Astrocyte (in vitro differentiated cells and primary cell): ENCODE measurements around the gene KCNAB3. TPM values are rescaled to one million over a fixed set of nuclear protein-coding genes. Genes with fewer than 3 reads are reported as not detected.
"Not testable (repeated sequence)": the region's sequence is repeated elsewhere in the genome, so short reads cannot be mapped to it uniquely, and the experiment has no call there.

Experiments used
- DNase-seq: peaks from one replicate; pipeline ENCODE4 v3.0.0-alpha.2; 2010; ENCODE audit warnings: low read depth
- FAIRE-seq: peaks from 2 replicates; lab custom pipeline; 2011; peaks lifted over from hg19 to GRCh38; lab: Jason Lieb, UNC
- H2AFZ ChIP-seq: 2 replicates; pipeline ENCODE4 v1.6.0; 2012; ENCODE audit warnings: low read depth, low read length, inconsistent platforms
- H3K27ac ChIP-seq: 2 replicates; pipeline ENCODE4 v1.5.1; 2011; ENCODE audit warnings: low read depth, low read length, inconsistent platforms
- H3K27me3 ChIP-seq: 2 replicates; pipeline ENCODE4 v1.6.0; 2011; ENCODE audit warnings: low read length, inconsistent platforms; ENCODE audit not compliant: insufficient read depth
- H3K36me3 ChIP-seq: 2 replicates; pipeline ENCODE4 v1.5.1; 2011; ENCODE audit warnings: low read length, inconsistent platforms; ENCODE audit not compliant: insufficient read depth
- H3K4me1 ChIP-seq: 2 replicates; pipeline ENCODE4 v1.5.1; 2011; ENCODE audit warnings: low read length, inconsistent platforms; ENCODE audit not compliant: insufficient read depth
- H3K4me2 ChIP-seq: 2 replicates; pipeline ENCODE4 v1.6.0; 2012; ENCODE audit warnings: low read length, inconsistent platforms
- H3K4me3 ChIP-seq: 2 replicates; pipeline ENCODE4 v1.5.1; 2011; ENCODE audit warnings: low read depth, mild to moderate bottlenecking, low read length, inconsistent platforms; ENCODE audit not compliant: insufficient read depth
- H3K79me2 ChIP-seq: 2 replicates; pipeline ENCODE4 v1.6.0; 2012; ENCODE audit warnings: mild to moderate bottlenecking, low read length, inconsistent platforms; ENCODE audit not compliant: insufficient read depth
- H3K9ac ChIP-seq: 2 replicates; pipeline ENCODE4 v1.6.0; 2012; ENCODE audit warnings: mild to moderate bottlenecking, low read length, inconsistent platforms
- H3K9me3 ChIP-seq: 2 replicates; pipeline ENCODE4 v1.5.1; 2012; ENCODE audit warnings: low read depth, mild to moderate bottlenecking, low read length, inconsistent platforms; ENCODE audit not compliant: insufficient read depth
- H4K20me1 ChIP-seq: 2 replicates; pipeline ENCODE4 v1.6.0; 2012; ENCODE audit warnings: low read length, inconsistent platforms; ENCODE audit not compliant: insufficient read depth
- H3K27ac Mint-ChIP-seq: one replicate; pipeline ENCODE4 v1.8.0; 2021; ENCODE audit warnings: mild to moderate bottlenecking, mixed read lengths; ENCODE audit not compliant: unreplicated experiment
- H3K27me3 Mint-ChIP-seq: one replicate; pipeline ENCODE4 v1.8.0; 2021; ENCODE audit warnings: low read depth, mixed read lengths; ENCODE audit not compliant: unreplicated experiment
- H3K36me3 Mint-ChIP-seq: one replicate; pipeline ENCODE4 v1.8.0; 2021; ENCODE audit warnings: low read depth, mixed read lengths; ENCODE audit not compliant: unreplicated experiment
- H3K4me1 Mint-ChIP-seq: one replicate; pipeline ENCODE4 v1.8.0; 2021; ENCODE audit warnings: low read depth, mixed read lengths; ENCODE audit not compliant: unreplicated experiment
- H3K4me3 Mint-ChIP-seq: one replicate; pipeline ENCODE4 v1.8.0; 2021; ENCODE audit warnings: mild to moderate bottlenecking, moderate library complexity, mixed read lengths; ENCODE audit not compliant: unreplicated experiment
- H3K9me3 Mint-ChIP-seq: one replicate; pipeline ENCODE4 v1.8.0; 2021; ENCODE audit warnings: mild to moderate bottlenecking, mixed read lengths; ENCODE audit not compliant: unreplicated experiment
- EZH2 ChIP-seq: IDR thresholded peaks from 2 replicates; pipeline ENCODE4 v1.6.1; 2012; ENCODE audit warnings: mild to moderate bottlenecking, low read length, inconsistent platforms; ENCODE audit not compliant: insufficient read depth
- total RNA-seq: library from RNA; stranded (reverse); gene quantifications from 2 replicates; pipeline ENCODE4 v1.2.1, GENCODE V29; 2021
- TF ChIP-seq, protein P1 (sequence below): IDR thresholded peaks from 2 replicates; pipeline ENCODE4 v1.5.1; 2011; ENCODE audit warnings: low read depth, mild to moderate bottlenecking, inconsistent platforms, low read length, moderate library complexity; ENCODE audit not compliant: insufficient read depth

Gene KCNAB3
- total RNA-seq, 1 donor from 2014 or later, result 1.4 TPM

DNA sequence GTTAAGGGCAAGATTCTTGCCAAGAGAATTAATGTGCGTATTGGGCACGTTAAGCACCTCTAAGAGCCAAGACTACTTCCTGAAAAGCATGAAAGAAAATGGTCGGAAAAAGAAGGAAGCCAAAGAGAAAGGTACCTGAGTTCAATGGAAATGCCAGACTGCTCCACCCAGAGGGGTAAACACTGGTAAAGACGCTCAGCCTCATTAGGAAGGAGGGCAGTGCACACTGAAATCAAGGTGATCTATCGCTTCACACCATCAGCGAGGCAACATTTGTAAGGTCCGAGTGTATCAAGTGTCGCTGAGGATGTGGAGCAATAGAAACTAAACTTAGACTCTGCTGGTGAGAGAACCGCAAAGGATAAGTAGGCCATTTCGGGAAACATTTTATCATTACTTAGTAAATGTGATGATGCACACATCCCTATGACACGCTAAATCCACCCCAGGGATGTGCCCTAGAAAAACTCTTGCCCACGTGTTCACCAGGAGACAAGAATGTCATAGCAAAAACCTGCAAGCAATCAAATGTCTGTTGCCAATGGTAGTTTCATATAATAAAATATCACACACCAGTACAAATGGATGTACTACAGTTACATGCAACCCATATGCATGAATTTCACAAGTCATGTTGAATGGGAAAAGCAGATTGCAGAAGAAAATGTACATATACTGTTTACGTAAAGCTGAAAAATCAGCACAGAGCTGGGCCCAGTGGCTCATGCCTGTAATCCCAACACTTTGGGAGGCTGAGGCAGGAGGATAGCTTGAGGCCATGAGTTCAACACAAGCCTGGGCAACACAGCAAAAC lies 26.0 kb upstream of the KCNAB3 start:
- Mint-ChIP-seq H3K36me3 (no peaks in the 10 kb centered on the region), H3K4me3 (no peak overlapping the region), H3K9me3 (no peaks in the 10 kb centered on the region), H3K27ac (no peak overlapping the region), H3K4me1 (no peaks in the 10 kb centered on the region), H3K27me3 (no peaks in the 10 kb centered on the region)
- no peak overlapping the region for H3K4me2 ChIP-seq
- H3K4me3 ChIP-seq, result no peak overlapping the region
- no peaks in the 10 kb centered on the region for H3K79me2 ChIP-seq
- H3K9ac ChIP-seq, result no peak overlapping the region
- no peaks in the 10 kb centered on the region for H3K9me3 ChIP-seq
- no peaks in the 10 kb centered on the region for H3K27me3 ChIP-seq
- no peak overlapping the region for H2AFZ ChIP-seq
- no peak for DNase-seq
- H3K27ac ChIP-seq, result no peak overlapping the region
- H3K4me1 ChIP-seq, result no peaks in the 10 kb centered on the region
- TF ChIP-seq EZH2, result no peak
- TF ChIP-seq, protein P1, sequence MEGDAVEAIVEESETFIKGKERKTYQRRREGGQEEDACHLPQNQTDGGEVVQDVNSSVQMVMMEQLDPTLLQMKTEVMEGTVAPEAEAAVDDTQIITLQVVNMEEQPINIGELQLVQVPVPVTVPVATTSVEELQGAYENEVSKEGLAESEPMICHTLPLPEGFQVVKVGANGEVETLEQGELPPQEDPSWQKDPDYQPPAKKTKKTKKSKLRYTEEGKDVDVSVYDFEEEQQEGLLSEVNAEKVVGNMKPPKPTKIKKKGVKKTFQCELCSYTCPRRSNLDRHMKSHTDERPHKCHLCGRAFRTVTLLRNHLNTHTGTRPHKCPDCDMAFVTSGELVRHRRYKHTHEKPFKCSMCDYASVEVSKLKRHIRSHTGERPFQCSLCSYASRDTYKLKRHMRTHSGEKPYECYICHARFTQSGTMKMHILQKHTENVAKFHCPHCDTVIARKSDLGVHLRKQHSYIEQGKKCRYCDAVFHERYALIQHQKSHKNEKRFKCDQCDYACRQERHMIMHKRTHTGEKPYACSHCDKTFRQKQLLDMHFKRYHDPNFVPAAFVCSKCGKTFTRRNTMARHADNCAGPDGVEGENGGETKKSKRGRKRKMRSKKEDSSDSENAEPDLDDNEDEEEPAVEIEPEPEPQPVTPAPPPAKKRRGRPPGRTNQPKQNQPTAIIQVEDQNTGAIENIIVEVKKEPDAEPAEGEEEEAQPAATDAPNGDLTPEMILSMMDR, result no peak
- H4K20me1 ChIP-seq, result no peaks in the 10 kb centered on the region
- no peak for FAIRE-seq
- H3K36me3 ChIP-seq, result no peaks in the 10 kb centered on the region

DNA sequence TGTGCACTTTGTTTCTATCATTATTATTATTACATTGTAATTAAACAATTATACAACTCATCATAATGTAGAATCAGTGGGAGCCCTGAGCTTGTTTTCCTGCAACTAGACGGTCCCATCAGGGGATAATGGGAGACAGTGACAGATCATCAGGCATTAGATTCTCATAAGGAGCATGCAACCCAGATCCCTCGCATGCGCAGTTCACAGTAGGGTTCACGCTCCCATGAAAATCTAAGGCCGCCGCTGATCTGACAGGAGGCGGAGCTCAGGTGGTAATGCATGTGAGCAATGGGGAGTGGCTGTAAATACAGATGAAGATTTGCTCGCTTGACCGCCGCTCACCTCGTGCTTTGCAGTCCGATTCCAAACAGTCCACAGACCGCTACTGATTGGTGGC lies 23.6 kb upstream of the KCNAB3 start:
- not testable (repeated sequence) for H3K27me3 Mint-ChIP-seq, FAIRE-seq, H3K27ac Mint-ChIP-seq, H3K79me2 ChIP-seq, H3K9me3 ChIP-seq, H2AFZ ChIP-seq, H3K4me1 Mint-ChIP-seq, H3K4me3 ChIP-seq, H3K9me3 Mint-ChIP-seq, H3K27ac ChIP-seq, H3K9ac ChIP-seq, H3K4me1 ChIP-seq, H3K27me3 ChIP-seq, DNase-seq, H4K20me1 ChIP-seq, H3K4me2 ChIP-seq, H3K4me3 Mint-ChIP-seq
- H3K36me3 ChIP-seq, result peaks cover 12% of the 10 kb centered on the region
- peaks cover 12% of the 10 kb centered on the region for H3K36me3 Mint-ChIP-seq

DNA sequence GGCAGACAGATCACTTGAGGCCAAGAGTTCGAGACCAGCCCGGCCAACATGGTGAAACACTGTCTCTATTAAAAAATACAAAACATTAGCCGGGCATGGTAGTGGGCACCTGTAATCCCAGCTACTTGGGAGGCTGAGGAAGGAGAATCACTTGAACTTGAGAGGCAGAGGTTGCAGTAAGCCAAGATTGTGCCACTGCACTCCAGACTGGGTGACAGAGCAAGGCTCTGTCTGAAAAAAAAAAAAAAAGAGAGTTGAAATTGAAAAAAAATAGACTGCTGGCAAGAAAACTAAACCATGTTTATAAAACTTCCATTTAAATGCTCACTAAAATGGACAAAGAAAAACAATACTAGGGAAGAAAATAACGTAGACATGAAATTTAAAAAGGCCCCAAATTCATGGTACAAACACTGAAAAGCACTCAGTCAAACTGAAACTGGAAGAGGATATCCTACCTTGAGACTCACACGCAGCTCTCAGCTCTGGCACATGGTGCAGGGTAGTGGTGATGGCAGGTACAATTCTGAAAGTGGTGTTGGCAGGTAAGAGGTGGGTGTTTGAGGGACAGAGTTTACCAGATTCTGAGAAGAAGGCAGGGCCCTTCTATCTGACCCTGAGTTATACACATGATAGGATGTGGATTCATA lies 21.6 kb upstream of the KCNAB3 start:
- no peaks in the 10 kb centered on the region for H3K27me3 ChIP-seq
- H2AFZ ChIP-seq, result no peak overlapping the region
- no peak for DNase-seq
- H3K27ac Mint-ChIP-seq, result no peak overlapping the region
- no peaks in the 10 kb centered on the region for H3K79me2 ChIP-seq
- H3K36me3 Mint-ChIP-seq, result peaks cover 16% of the 10 kb centered on the region
- no peaks in the 10 kb centered on the region for H3K27me3 Mint-ChIP-seq
- no peak overlapping the region for H3K4me2 ChIP-seq
- TF ChIP-seq EZH2, result no peak
- TF ChIP-seq, protein P1, result no peak
- no peak overlapping the region for H3K9ac ChIP-seq
- no peak overlapping the region for H3K4me3 ChIP-seq
- no peak for FAIRE-seq
- H3K4me1 ChIP-seq, result no peaks in the 10 kb centered on the region
- no peak overlapping the region for H3K27ac ChIP-seq
- peaks cover 2% of the 10 kb centered on the region for H3K9me3 Mint-ChIP-seq
- H3K4me3 Mint-ChIP-seq, result no peak overlapping the region
- H3K4me1 Mint-ChIP-seq, result peaks cover 6% of the 10 kb centered on the region
- peaks cover 24% of the 10 kb centered on the region for H3K36me3 ChIP-seq
- no peaks in the 10 kb centered on the region for H4K20me1 ChIP-seq
- H3K9me3 ChIP-seq, result no peaks in the 10 kb centered on the region
